Central memory CD4-positive, alpha-beta T cell (primary cell): ENCODE data around the gene MAGEL2.

Experiments used
- DNase-seq: peaks from one replicate; pipeline ENCODE4 v3.0.0; 2022
- total RNA-seq, 3 experiments: gene quantifications; one replicate each; lab custom pipeline; 2026; lab: John Stamatoyannopoulos, UW

The MAGEL2 gene
- total RNA-seq = 0 reads per million in 3 experiments

GRCh38 chr15:23647421-23648370, at the start of gene MAGEL2:
Gene MAGEL2, minus strand, starts transcription at chr15:23647867. Its CDS starts 125 bp downstream, at chr15:23647742.
- no peak for DNase-seq

DNA sequence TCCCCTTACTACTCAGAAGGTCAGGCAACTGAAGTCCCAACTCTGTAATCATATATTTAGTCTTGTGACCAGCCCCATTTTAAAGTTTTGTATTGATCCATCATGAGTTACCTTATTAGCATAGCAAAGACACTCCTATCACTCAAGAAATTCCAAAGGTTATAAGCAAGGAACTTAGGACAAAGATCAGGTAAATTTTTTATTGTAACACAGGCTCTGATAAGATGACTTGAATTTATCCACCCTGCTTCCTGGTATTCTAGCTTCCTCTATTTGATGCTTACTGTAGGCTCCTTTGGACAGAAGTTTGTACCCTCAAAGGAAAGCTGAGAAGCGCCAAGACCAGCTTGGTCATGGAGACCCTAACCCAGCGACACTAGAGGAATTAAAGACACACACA, 47.6 kb upstream of the MAGEL2 start:
- DNase-seq = no peak

DNA sequence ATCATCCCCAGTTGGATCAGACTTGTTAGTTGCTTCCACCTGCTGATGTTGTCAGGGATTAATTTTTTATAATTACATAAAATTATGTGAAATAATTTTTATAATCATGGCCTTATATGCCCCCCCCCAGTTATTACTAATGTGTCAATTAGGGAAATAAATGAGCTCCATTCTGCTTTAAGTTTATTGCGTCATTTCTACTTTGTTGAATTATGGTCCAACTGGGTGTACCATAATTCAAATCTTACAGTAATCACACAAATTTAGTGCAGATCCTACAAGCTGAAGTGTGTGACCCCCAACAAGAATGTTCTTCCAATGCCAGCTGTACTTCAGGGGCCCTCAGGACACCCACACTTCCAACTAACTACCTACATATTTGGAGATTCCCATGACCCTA, 46.9 kb upstream of the MAGEL2 start:
- no peak for DNase-seq

DNA sequence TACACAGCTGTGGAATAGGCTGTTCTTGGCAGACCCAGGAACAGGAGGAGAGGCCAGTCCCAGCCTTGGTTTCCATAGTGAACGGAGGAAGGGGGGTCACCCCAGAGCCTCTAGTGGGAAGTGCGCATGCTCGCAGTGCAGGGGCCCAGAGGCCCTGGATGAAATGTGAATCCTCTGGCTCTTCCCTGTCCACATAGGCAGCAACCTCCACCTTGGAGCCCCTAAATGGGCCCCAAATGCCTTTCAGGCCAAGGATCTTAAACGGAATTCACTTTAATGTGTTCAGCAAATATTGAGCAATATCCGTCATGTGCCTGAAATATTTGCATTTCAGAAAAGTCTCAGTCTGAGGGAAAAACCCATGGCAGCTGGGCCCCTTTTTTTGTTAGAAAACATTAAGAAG, 42.8 kb upstream of the MAGEL2 start:
- DNase-seq = no peak

GRCh38 chr15:23690015-23690414, 42.3 kb upstream of the MAGEL2 start:
- no peak for DNase-seq

GRCh38 chr15:23687143-23687470, 39.4 kb upstream of the MAGEL2 start, which contains the start of gene NDN:
Gene NDN, minus strand, starts transcription at chr15:23687305. Its CDS starts 88 bp downstream, at chr15:23687217.
- DNase-seq = no peak

GRCh38 chr15:23686466-23687142, 38.9 kb upstream of the MAGEL2 start:
- DNase-seq = no peak

DNA sequence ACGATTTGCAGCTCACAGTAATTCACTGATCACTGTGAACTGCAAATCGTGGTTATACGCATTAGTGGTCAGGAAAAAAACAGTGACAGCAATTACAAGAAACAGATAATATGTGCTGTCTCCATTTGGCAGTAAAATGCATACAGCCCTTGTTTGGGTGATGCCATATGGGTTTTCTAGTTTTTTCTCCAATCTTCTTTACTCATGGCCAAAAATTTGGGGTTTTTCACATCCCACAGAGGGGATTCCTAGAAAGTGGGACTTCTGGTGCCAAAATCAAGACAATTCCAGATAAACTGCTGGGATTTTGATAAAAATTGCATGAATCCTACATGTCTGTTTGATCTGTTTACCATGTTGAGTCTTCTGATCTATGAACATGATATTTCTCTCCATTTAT, 23.8 kb upstream of the MAGEL2 start:
- DNase-seq = no peak

GRCh38 chr15:23670970-23671369, 23.3 kb upstream of the MAGEL2 start:
- no peak for DNase-seq

DNA sequence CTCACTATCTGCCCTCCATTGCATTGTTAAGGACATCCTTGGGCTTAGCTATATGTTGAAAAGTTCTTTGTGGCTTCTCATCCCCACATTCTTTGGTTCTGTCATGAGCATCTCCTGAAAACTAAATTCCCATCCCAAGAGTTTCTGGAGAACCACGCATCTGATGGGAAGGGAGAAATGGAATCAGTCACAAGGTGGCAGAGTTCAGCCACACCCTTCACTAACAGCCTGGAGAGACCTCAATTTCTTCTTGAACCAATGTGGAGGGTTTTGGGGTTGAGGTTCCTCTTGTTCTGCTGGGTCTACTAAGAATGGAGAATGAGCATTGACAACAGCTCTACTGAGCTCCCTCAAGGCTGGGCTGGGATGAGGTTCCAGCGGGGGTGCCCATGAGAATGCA, 15.6 kb upstream of the MAGEL2 start:
- DNase-seq = no peak

- DNase-seq = no peak
Observed at GRCh38 chr15:23648920-23649515, 1.4 kb upstream of the MAGEL2 start.

DNA sequence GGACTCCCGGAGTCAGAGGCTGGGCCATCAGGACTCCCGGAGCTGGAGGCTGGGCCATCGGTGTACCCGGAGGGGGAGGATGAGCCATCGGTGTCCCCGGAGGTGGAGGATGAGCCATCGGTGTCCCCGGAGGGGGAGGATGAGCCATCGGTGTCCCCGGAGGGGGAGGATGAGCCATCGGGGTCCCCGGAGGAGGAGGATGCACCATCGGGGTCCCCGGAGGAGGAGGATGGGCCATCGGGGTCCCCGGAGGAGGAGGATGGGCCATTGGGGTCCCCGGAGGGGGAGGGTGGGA, 719 bp downstream of the MAGEL2 start:
- no peak for DNase-seq

GRCh38 chr15:23646165-23647000, 1.3 kb downstream of the MAGEL2 start:
- DNase-seq = no peak

DNA sequence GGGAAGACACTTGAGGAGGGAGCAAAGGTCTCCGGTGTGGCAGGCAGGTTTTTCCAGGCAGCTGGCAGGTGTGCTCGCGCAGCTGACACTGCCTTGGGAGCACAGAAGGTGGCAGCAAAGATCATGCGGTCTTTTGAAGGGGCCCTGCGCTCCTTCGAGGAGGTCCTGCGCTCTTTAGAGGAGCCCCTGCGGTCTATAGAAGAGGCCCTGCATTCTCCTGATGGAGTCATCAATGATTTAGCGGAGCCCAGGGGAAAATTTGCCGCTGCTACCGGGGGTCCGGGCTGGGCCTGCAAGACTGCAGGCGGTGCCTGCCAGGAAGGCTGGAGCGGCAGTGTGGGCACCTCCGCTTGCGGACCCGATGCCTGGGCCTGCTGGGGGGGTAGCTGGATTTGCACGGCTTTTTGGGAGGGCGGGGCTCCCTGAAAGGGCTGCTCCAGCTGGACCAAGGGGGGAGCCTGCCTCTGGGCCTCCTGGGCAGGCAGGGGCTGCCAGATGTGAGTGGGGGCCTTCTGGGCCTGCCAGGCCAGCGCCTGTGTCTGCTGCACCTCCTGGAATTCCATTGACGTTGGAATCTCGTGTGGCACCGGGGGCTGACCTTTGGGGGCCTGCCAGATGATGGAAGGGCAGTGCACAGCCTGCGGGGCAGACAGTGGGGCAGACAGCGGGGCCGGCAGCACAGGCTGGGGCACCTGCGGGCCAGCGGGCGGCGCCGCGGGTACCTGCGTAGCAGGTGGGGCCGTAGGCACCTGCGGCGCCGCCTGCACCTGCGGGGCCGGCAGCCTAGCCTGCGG, 2.1 kb downstream of the MAGEL2 start:
- DNase-seq = no peak

GRCh38 chr15:23644829-23645228, 2.8 kb downstream of the MAGEL2 start:
- no peak for DNase-seq

DNA sequence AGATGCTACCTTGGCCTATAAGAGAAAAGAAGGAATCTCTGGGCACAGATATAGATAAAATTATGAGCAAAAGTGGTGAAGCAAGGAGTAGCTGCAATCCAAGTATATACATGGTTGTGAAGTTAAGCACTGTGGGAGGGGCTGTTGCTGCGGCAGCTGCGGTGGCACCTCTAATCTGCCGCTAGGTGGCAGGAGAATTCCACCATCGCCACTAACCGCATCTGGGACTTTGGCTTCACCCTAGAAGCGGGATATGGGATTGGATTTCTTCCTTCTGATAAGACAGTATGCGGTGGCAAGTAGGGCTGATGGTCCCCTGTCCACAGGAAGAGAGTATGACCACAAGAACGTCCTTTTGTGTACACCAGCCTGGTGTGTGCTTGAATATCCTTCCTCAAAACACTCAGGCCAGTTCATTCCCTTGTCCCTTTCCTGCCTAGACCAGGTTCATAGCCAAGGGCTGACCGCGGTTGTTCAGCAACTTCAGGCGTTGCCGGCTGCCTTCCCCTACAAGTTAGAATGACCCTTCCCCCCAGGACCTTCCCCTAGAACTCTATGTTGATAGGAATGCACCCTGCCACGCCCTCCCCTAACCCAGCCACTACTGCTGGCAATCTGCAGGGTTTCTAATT, 5.1 kb downstream of the MAGEL2 start:
- no peak for DNase-seq

GRCh38 chr15:23634181-23634580, 13.5 kb downstream of the MAGEL2 start:
- no peak for DNase-seq

DNA sequence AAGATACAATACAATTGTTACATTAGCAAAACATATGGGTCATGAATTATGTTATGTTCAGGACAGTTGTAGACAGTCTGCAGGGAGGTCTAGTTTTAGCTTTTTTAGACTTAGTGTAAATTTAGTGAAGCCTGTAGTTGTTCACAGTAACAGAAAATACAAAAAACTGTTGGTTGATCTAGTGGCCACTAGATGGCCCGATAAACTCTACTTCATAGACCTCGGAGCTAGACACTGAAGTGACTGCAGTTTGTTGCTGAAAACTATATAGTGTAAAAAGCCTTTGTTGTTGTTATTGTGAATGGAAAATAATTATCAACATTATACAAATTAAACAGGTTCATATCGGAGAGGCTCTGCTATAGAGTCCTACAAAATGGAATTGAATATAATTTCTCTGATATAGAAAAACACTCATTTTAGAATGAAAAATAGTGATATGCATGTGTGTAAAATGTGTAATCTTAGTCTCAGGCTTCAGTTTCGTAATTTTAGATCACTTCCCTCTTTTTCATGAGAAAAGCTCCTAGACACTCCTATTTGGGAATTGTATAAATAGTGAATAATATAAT, 18.3 kb downstream of the MAGEL2 start:
- DNase-seq = no peak

DNA sequence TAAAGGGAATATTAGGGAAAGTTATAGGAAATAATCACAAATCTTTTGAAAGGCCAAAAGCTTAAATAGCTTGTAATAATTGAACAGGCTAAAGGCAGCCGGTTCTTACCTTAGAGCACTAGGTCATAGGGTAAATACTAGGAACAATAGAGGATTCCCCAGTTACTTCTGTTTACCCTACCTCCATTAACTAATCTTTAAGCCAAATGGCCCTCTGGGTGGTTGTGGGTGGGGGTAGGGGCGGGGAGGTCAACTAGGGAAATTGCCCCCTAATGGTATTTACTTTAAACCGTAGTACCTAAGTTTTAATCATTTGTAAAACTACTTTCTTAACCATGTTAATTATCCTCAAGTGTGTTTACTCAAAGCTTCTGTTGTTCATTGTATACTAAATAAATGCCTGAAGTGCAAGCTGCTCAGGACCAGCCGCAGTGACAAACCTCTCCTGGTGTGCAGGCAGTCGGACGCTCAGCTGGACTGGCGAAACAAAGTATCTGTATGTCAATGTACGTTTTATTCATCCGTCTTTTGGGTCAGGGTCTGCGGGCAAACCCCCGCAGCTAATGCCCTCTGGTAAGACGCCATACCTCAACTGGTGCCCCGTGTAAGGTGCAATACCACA, 18.9 kb downstream of the MAGEL2 start:
- DNase-seq = no peak

DNA sequence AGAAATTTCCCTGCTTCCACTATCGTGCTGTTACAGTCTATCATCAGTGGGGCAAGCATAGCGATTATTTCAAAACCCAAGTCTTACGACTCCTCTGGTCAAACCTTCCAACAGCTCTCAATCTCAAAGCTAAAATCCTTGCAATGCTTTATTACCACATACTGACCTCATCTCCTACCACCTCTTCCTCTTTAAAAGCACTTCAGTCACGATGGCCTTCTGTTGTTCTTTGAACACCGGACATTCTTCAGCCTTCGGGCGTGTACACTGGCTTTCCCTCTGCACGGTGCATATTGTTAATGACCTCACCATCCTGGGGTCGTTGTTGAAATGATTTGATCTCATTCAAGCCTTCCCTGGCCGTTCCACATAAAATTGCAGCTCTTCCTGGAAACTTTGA, 31.1 kb downstream of the MAGEL2 start:
- DNase-seq = no peak

DNA sequence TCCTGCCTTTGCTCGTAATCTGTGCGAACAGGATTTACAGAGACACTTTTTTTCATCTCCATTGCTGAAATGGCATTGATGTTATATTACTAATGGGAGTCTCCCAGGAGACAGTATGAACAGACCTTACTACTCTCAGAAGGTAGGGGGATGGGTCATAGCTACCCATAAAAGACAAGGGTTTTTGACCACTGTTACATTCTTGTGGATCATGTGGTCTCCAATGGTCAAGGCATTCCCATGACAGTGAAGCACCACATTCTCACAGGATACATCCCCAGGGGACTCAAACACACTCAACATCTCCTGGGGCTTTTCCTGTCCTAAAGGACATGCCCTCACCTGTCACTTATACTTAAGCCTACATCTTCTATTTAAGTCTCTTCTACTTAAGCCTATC, 41.4 kb downstream of the MAGEL2 start:
- no peak for DNase-seq
